Endodermal cell (in vitro differentiated cells): Measurements from ENCODE around the gene SPO11. TPM values are rescaled to one million over a fixed set of nuclear protein-coding genes. Genes with fewer than 3 reads are reported as not detected.

Experiments used
- DNase-seq: peaks from one replicate; pipeline ENCODE4 v3.0.0-alpha.2; 2017
- H3K27ac ChIP-seq: 2 replicates; pipeline ENCODE4 v1.5.1; 2013; ENCODE audit warnings: mild to moderate bottlenecking, low read depth, low read length, moderate library complexity
- H3K27me3 ChIP-seq: 2 replicates; pipeline ENCODE4 v1.6.1; 2013; ENCODE audit warnings: mild to moderate bottlenecking, low read length, moderate library complexity; ENCODE audit not compliant: insufficient read depth, control insufficient read depth, poor library complexity, severe bottlenecking
- H3K36me3 ChIP-seq: 2 replicates; pipeline ENCODE4 v1.7.0; 2013; ENCODE audit warnings: mild to moderate bottlenecking, low read length, moderate library complexity; ENCODE audit not compliant: control insufficient read depth, insufficient read depth
- H3K4me1 ChIP-seq: one replicate; pipeline ENCODE4 v1.7.0; 2013; ENCODE audit warnings: low read length; ENCODE audit not compliant: control insufficient read depth, insufficient read depth
- H3K4me3 ChIP-seq: 2 replicates; pipeline ENCODE4 v1.5.1; 2013; ENCODE audit warnings: mild to moderate bottlenecking, low read length, moderate library complexity
- H3K9ac ChIP-seq: 2 replicates; pipeline ENCODE4 v1.6.1; 2013; ENCODE audit warnings: mild to moderate bottlenecking, low read length, moderate library complexity; ENCODE audit not compliant: poor library complexity, severe bottlenecking; ENCODE audit errors: extremely low read depth
- H3K9me3 ChIP-seq: 2 replicates; pipeline ENCODE4 v1.6.1; 2013; ENCODE audit warnings: mild to moderate bottlenecking, low read length, moderate library complexity; ENCODE audit not compliant: control insufficient read depth
- H3K27ac Mint-ChIP-seq: 2 replicates; pipeline ENCODE4 v1.8.0; 2020; ENCODE audit warnings: mixed read lengths
- H3K27me3 Mint-ChIP-seq: 2 replicates; pipeline ENCODE4 v1.8.0; 2021; ENCODE audit warnings: mild to moderate bottlenecking, mixed read lengths; ENCODE audit not compliant: insufficient read depth
- H3K36me3 Mint-ChIP-seq: 2 replicates; pipeline ENCODE4 v1.8.0; 2020; ENCODE audit warnings: low read depth, mixed read lengths
- H3K4me1 Mint-ChIP-seq: 2 replicates; pipeline ENCODE4 v1.8.0; 2020; ENCODE audit warnings: mixed read lengths
- H3K4me3 Mint-ChIP-seq: 2 replicates; pipeline ENCODE4 v1.8.0; 2020; ENCODE audit warnings: mild to moderate bottlenecking, moderate library complexity, mixed read lengths
- H3K9me3 Mint-ChIP-seq: 2 replicates; pipeline ENCODE4 v1.8.0; 2020; ENCODE audit warnings: mild to moderate bottlenecking, mixed read lengths
- CTCF ChIP-seq: fragments of 200-600 bp; sonication (generic); conservative IDR thresholded peaks from 2 replicates; pipeline ENCODE4 v1.5.0; 2021; ENCODE audit warnings: antibody characterized with exemption, mild to moderate bottlenecking
- WGBS, 2 experiments: methylation state at CpG; one replicate each; pipeline versions ENCODE4 v1.1.5 to v1.1.7; 2013; ENCODE audit warnings: missing lambda C conversion rate in 2 of 2, mixed read lengths in 1 of 2; ENCODE audit not compliant: insufficient coverage in 1 of 2, insufficient read length in 1 of 2; 5-methylcytosine and 5-hydroxymethylcytosine counted together
- total RNA-seq, 2 donors: library from RNA; stranded (reverse); fragmentation: NEBNext Ultra II Directional in 1 of 2; extraction: Animal tissue kit (Norgen Biotek cat#: 25700) in 1 of 2; gene quantifications; 2 replicates in 1 of 2; 3 replicates in 1 of 2; pipeline ENCODE4 v1.2.1, GENCODE V29; 2021

SPO11 gene
- total RNA-seq, 2 donors from 2014 or later: not detected

DNA sequence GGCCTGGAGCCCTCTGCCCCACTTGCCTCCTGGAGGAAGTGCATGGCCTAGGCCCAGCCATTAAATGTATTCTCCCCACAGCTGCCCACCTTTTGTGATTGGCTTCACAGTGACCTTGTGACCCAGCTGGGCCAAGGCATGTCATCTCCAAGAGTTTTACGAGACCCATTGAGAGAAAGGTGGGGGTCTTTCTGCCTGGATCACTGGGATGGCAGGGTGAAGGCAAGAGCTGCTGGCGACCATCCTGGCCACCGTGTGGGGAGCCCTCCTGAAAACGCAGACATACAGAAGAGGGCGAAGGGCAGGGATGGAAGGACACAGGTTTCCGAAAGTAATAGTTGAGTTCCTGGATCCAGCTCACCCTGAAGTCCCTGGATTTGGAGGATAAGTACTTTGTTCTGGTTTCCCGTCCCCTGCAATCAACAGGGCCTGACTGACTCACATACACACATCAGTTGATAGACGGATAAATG, 12.3 kb upstream of the SPO11 start:
- peaks cover 30% of the 10 kb centered on the region for H3K27me3 ChIP-seq
- Mint-ChIP-seq H3K4me3 (no peak overlapping the region), H3K27ac (no peak overlapping the region), H3K36me3 (no peaks in the 10 kb centered on the region), H3K9me3 (no peaks in the 10 kb centered on the region), H3K4me1 (peaks cover 7% of the 10 kb centered on the region), H3K27me3 (peaks cover 19% of the 10 kb centered on the region)
- no peaks in the 10 kb centered on the region for H3K4me1 ChIP-seq
- no peak overlapping the region for H3K27ac ChIP-seq
- H3K9ac ChIP-seq: no peak overlapping the region
- DNase-seq: peak; percentile 36
- no peaks in the 10 kb centered on the region for H3K9me3 ChIP-seq
- no peak for TF ChIP-seq CTCF
- H3K4me3 ChIP-seq: no peak overlapping the region
- WGBS, 2 experiments: 91 to 92% methylated on average over 3 to 8 of the region's 8 CpGs
- no peaks in the 10 kb centered on the region for H3K36me3 ChIP-seq

- Mint-ChIP-seq H3K27ac (no peak overlapping the region), H3K4me3 (no peak overlapping the region), H3K36me3 (no peaks in the 10 kb centered on the region), H3K27me3 (peaks cover 19% of the 10 kb centered on the region), H3K9me3 (no peaks in the 10 kb centered on the region), H3K4me1 (peaks cover 12% of the 10 kb centered on the region)
- peak; percentile 45 for DNase-seq
- Histone ChIP-seq H3K9me3 (no peaks in the 10 kb centered on the region), H3K27ac (no peak overlapping the region), H3K9ac (no peak overlapping the region), H3K4me1 (peaks cover 5% of the 10 kb centered on the region), H3K36me3 (no peaks in the 10 kb centered on the region), H3K4me3 (no peak overlapping the region), H3K27me3 (peaks cover 30% of the 10 kb centered on the region)
- TF ChIP-seq CTCF: no peak
- 80 to 87% methylated on average over 6 to 14 of the region's 14 CpGs for WGBS, 2 experiments
Observed at GRCh38 chr20:57317789-57318371, 11.7 kb upstream of the SPO11 start.

GRCh38 chr20:57319584-57319983, 10.0 kb upstream of the SPO11 start:
- Histone ChIP-seq H3K27ac (no peak overlapping the region), H3K4me1 (peaks cover 9% of the 10 kb centered on the region), H3K4me3 (no peak overlapping the region), H3K36me3 (no peaks in the 10 kb centered on the region), H3K9ac (no peak overlapping the region), H3K27me3 (peaks cover 16% of the 10 kb centered on the region), H3K9me3 (peaks cover under 1% of the 10 kb centered on the region)
- no peak for TF ChIP-seq CTCF
- WGBS, 2 experiments: 94 to 100% methylated on average over 1 to 4 of the region's 4 CpGs
- no peak for DNase-seq
- Mint-ChIP-seq H3K27ac (no peak overlapping the region), H3K4me3 (no peak overlapping the region), H3K36me3 (no peaks in the 10 kb centered on the region), H3K27me3 (peaks cover 19% of the 10 kb centered on the region), H3K4me1 (peaks cover 21% of the 10 kb centered on the region), H3K9me3 (no peaks in the 10 kb centered on the region)
